Left cardiac atrium (tissue), 2 donors: ENCODE measurements around the gene DTX3L. TPM values are rescaled to one million over a fixed set of nuclear protein-coding genes. Genes with fewer than 3 reads are reported as not detected.

ENCODE experiments used
- total RNA-seq, 2 donors: library from RNA; stranded (reverse); fragmentation: NEBNext Ultra II Directional; extraction: Animal tissue kit (Norgen Biotek cat#: 25700); gene quantifications; one replicate each; pipeline ENCODE4 v1.2.1, GENCODE V29; 2021
- donor health status: DM: no; HTN: yes; CAD: no; lungs with severe emphysema.
- donor health status: DM: yes; HTN: yes; CAD: no.

DTX3L gene
- total RNA-seq, 2 donors from 2014 or later, result 13.6 to 25.0 TPM

Other genes starting within 250 kb of the DTX3L start
- gene CSTA, start 239.1 kb upstream of the DTX3L start, total RNA-seq, result 1 to 10 TPM; 3.8 to 9.3 TPM
- 10 to 100 TPM; 23.5 to 28.7 TPM for gene MIX23, start 181.1 kb upstream of the DTX3L start, total RNA-seq
- gene FAM162A, start 180.2 kb upstream of the DTX3L start, total RNA-seq, result 100 to 1,000 TPM; 118 to 144 TPM
- 1 to 10 TPM; 3.2 to 3.5 TPM for gene WDR5B, start 148.3 kb upstream of the DTX3L start, total RNA-seq
- gene KPNA1, start 49.4 kb upstream of the DTX3L start, total RNA-seq, result 10 to 100 TPM; 44.3 to 63.4 TPM
- 10 to 100 TPM; 16.8 to 27.0 TPM for gene PARP9, start within 50 bp of the DTX3L start, total RNA-seq
- gene PARP15, start 13.3 kb downstream of the DTX3L start, total RNA-seq, result 1 to 10 TPM; 1.5 to 1.6 TPM
- gene PARP14, start 116.5 kb downstream of the DTX3L start, total RNA-seq, result 10 to 100 TPM; 16.4 to 23.4 TPM
- 1 to 10 TPM; 6.2 to 6.3 TPM for gene HSPBAP1, start 229.5 kb downstream of the DTX3L start, total RNA-seq
- 10 to 100 TPM; 16.8 to 23.2 TPM for gene SLC49A4, start 230.7 kb downstream of the DTX3L start, total RNA-seq